A673 (cell line): Measurements from ENCODE around the gene DPYSL4.

Experiments
- CTCF ChIP-seq: fragments of 300-800, 200-600 bp; sonication (generic); conservative IDR thresholded peaks from 2 replicates; pipeline ENCODE4 v1.5.1; 2017; ENCODE audit warnings: low read depth, mild to moderate bottlenecking, antibody characterized with exemption, low read length, moderate library complexity, mixed read lengths
- EZH2 ChIP-seq: fragments of 200-600 bp; sonication (generic); IDR thresholded peaks from 2 replicates; pipeline ENCODE4 v1.6.1; 2017; ENCODE audit warnings: borderline replicate concordance, low read depth, mild to moderate bottlenecking, mixed read lengths, antibody characterized with exemption, low read length; ENCODE audit not compliant: poor library complexity, severe bottlenecking

GRCh38 chr10:132163826-132164515 is 22.8 kb upstream of the DPYSL4 start:
- TF ChIP-seq EZH2 (no peak), CTCF (no peak)
